Gastrocnemius medialis (tissue), 4 donors: ENCODE data around the gene PADI3. TPM values are rescaled to one million over a fixed set of nuclear protein-coding genes. Genes with fewer than 3 reads are reported as not detected.

Experiments
- ATAC-seq, 2 donors: fragments of 150-250 bp; one replicate each; pipeline ENCODE4 v1.9.1; 2016
- DNase-seq, 2 donors: peaks; one replicate each; pipeline ENCODE4 v3.0.0-alpha.2; 2019
- H3K27ac ChIP-seq, 4 donors: fragments of 200-600 bp; sonication (generic); 1 replicate in 1 of 4; 2 replicates in 3 of 4; pipeline ENCODE4 v1.5.1; 2016 to 2018; ENCODE audit warnings: mild to moderate bottlenecking in 2 of 4, moderate library complexity in 1 of 4
- H3K27me3 ChIP-seq, 3 donors: fragments of 200-600 bp; sonication (generic) in 2 of 3; 1 replicate in 1 of 3; 2 replicates in 2 of 3; pipeline versions ENCODE4 v1.5.1 to v1.6.0; 2016 to 2019; ENCODE audit warnings: mild to moderate bottlenecking in 1 of 3, moderate library complexity in 1 of 3
- H3K36me3 ChIP-seq, 2 donors: fragments of 200-600 bp; sonication (generic) in 1 of 2; one replicate each; pipeline ENCODE4 v1.5.1; 2017 to 2018
- H3K4me1 ChIP-seq, 2 donors: fragments of 200-600 bp; sonication (generic) in 1 of 2; one replicate each; pipeline ENCODE4 v1.5.1; 2016 to 2017; ENCODE audit warnings: mild to moderate bottlenecking in 2 of 2
- H3K4me3 ChIP-seq, 4 donors: fragments of 200-600 bp; sonication (generic) in 3 of 4; 1 replicate in 1 of 4; 2 replicates in 3 of 4; pipeline ENCODE4 v1.5.1; 2016 to 2019; ENCODE audit warnings: mild to moderate bottlenecking in 2 of 4
- H3K9me3 ChIP-seq, 3 donors: fragments of 200-600 bp; sonication (generic) in 2 of 3; 1 replicate in 1 of 3; 2 replicates in 2 of 3; pipeline ENCODE4 v1.5.1; 2016 to 2019
- CTCF ChIP-seq, 5 experiments: fragments of 450-650 bp in 3 of 5; fragments of 200-600 bp in 2 of 5; sonication (generic) in 2 of 5; IDR thresholded peaks in 4 of 5; conservative IDR thresholded peaks in 1 of 5; 1 replicate in 4 of 5; 2 replicates in 1 of 5; pipeline ENCODE4 v1.5.1; 2016 to 2019; ENCODE audit warnings: antibody characterized with exemption in 5 of 5, mild to moderate bottlenecking in 3 of 5, moderate library complexity in 3 of 5
- POLR2A ChIP-seq, 2 donors: fragments of 450-650 bp; IDR thresholded peaks; one replicate each; pipeline ENCODE4 v1.6.1; 2017; ENCODE audit warnings: antibody characterized with exemption in 2 of 2, mild to moderate bottlenecking in 2 of 2, moderate library complexity in 2 of 2
- in situ Hi-C, 4 donors: fragments of 200-750 bp; cut with MboI; loops; one replicate each; pipeline versions ENCODE4 v1.15.0 to v1.8.0; 2017; ENCODE audit warnings: low sequenced_read_pairs in 4 of 4
- intact Hi-C: fragments of 100-400 bp; cut with DNase I; formaldehyde crosslinking; loops from one replicate; pipeline ENCODE4 v1.15.1; 2023; ENCODE audit warnings: low total_unique reads
- total RNA-seq, 4 donors: library from RNA; depleted of rRNA; stranded (reverse); fragments of >200 nt; gene quantifications; one replicate each; pipeline versions ENCODE4 v1.1.0 to v1.2.3, GENCODE V29; 2016

PADI3 gene
- total RNA-seq, 4 donors from 2014 or later = not detected

GRCh38 chr1:17233675-17234320 is 15.1 kb upstream of the PADI3 start:
- in situ Hi-C loops (loop anchor here in 2 of 4 donors (5.0 kb wide), 1 partner anchor 106 kb away; no protein-coding TSS in a partner anchor), intact Hi-C loops (no loop called here)
- DNase-seq (peak; percentile 66 to 78), ATAC-seq (peak; percentile 75 to 76)
- H3K9me3 ChIP-seq = no peaks in the 10 kb centered on the region
- H3K36me3 ChIP-seq = no peaks in the 10 kb centered on the region
- H3K4me1 ChIP-seq = peaks cover 0 to 9% of the 10 kb centered on the region in 2 donors
- no peak overlapping the region for H3K4me3 ChIP-seq
- TF ChIP-seq POLR2A (IDR thresholded peaks at IDR 0.05) = no peak
- TF ChIP-seq CTCF (IDR thresholded peaks at IDR 0.05 in 4 of 5, conservative IDR thresholded peaks at IDR 0.05 in 1 of 5) = no peak
- H3K27me3 ChIP-seq = no peaks in the 10 kb centered on the region
- peak overlapping the region in 2 of 4 donors; percentile 32 to 39 for H3K27ac ChIP-seq

- Histone ChIP-seq H3K27me3 (no peaks in the 10 kb centered on the region), H3K36me3 (no peaks in the 10 kb centered on the region), H3K4me3 (no peak overlapping the region), H3K27ac (no peak overlapping the region), H3K9me3 (no peaks in the 10 kb centered on the region), H3K4me1 (peaks cover 0 to 9% of the 10 kb centered on the region in 2 donors)
- in situ Hi-C loops (loop anchor here in 2 of 4 donors (5.0 kb wide), 1 partner anchor 107 kb away; no protein-coding TSS in a partner anchor), intact Hi-C loops (no loop called here)
- ATAC-seq = no peak
- DNase-seq = no peak
- TF ChIP-seq POLR2A (IDR thresholded peaks at IDR 0.05) = no peak
- TF ChIP-seq CTCF (IDR thresholded peaks at IDR 0.05 in 4 of 5, conservative IDR thresholded peaks at IDR 0.05 in 1 of 5) = no peak
Measured at GRCh38 chr1:17234405-17234804, 14.5 kb upstream of the PADI3 start.

- DNase-seq (no peak), ATAC-seq (no peak)
- Histone ChIP-seq H3K4me3 (no peak overlapping the region), H3K36me3 (no peaks in the 10 kb centered on the region), H3K27me3 (no peaks in the 10 kb centered on the region), H3K9me3 (no peaks in the 10 kb centered on the region), H3K27ac (no peak overlapping the region), H3K4me1 (peaks cover 0 to 9% of the 10 kb centered on the region in 2 donors)
- intact Hi-C loops (no loop called here), in situ Hi-C loops (loop anchor here (5.0 kb wide), 2 partner anchors 108 to 173 kb away; no protein-coding TSS in a partner anchor)
- TF ChIP-seq CTCF (IDR thresholded peaks at IDR 0.05 in 4 of 5, conservative IDR thresholded peaks at IDR 0.05 in 1 of 5) (no peak), POLR2A (IDR thresholded peaks at IDR 0.05) (no peak)
Measured at GRCh38 chr1:17235135-17235885, 13.6 kb upstream of the PADI3 start.

- peak; percentile 71 to 89 for ATAC-seq
- DNase-seq = peak; percentile 60 to 72
- no peak overlapping the region for H3K4me3 ChIP-seq
- intact Hi-C loops (loop anchor here (1.0 kb wide), 2 partner anchors 112 to 178 kb away; no protein-coding TSS in a partner anchor), in situ Hi-C loops (loop anchor here (5.0 kb wide), 2 partner anchors 110 to 175 kb away; no protein-coding TSS in a partner anchor)
- TF ChIP-seq CTCF (IDR thresholded peaks at IDR 0.05 in 4 of 5, conservative IDR thresholded peaks at IDR 0.05 in 1 of 5) = peak; percentile 76 to 96 (median 91)
- TF ChIP-seq POLR2A (IDR thresholded peaks at IDR 0.05) = no peak
- H3K27me3 ChIP-seq = peaks cover 0 to 2% (median 0%) of the 10 kb centered on the region in 3 donors
- H3K36me3 ChIP-seq = no peaks in the 10 kb centered on the region
- H3K9me3 ChIP-seq = no peaks in the 10 kb centered on the region
- no peak overlapping the region for H3K27ac ChIP-seq
- H3K4me1 ChIP-seq = peaks cover 0 to 9% of the 10 kb centered on the region in 2 donors
Measured at GRCh38 chr1:17236779-17237560, 11.9 kb upstream of the PADI3 start.
